ENCODE results near the gene JPT1.

DNA sequence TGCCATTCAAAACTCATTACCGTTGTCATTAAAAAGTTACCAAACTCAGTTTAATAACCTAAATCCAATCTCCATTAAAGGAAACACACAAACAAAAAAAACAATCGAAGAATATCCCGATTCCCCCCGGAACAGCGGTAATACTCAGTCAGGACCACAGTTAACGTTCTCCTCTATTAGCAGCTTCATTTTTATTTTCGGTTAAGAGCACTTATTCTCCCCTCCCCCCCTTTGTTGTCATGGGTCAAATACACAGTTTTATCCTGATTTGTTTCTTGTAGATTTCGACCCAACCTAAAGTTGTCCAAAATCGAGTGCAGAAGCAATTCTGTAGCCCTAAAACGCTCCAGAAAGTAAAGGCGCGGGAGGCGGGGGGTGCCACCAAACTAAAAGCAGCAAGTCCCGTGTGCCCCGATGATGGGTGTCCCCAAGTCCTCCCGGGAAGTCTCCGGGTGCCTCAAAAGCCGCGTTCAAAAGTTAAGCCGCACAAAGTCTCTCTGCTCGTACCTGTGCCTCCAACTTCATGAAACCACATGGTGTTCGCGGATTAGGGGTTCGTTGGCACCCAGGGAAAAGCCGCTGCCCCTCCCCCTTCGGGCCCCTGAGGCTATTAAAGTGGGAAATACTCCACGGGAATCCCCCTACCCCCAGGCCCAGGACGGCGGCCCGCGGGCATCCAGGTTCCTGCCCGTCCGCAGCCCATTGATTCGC is 27.5 kb upstream of the JPT1 start:
- TF ChIP-seq, protein P1, sequence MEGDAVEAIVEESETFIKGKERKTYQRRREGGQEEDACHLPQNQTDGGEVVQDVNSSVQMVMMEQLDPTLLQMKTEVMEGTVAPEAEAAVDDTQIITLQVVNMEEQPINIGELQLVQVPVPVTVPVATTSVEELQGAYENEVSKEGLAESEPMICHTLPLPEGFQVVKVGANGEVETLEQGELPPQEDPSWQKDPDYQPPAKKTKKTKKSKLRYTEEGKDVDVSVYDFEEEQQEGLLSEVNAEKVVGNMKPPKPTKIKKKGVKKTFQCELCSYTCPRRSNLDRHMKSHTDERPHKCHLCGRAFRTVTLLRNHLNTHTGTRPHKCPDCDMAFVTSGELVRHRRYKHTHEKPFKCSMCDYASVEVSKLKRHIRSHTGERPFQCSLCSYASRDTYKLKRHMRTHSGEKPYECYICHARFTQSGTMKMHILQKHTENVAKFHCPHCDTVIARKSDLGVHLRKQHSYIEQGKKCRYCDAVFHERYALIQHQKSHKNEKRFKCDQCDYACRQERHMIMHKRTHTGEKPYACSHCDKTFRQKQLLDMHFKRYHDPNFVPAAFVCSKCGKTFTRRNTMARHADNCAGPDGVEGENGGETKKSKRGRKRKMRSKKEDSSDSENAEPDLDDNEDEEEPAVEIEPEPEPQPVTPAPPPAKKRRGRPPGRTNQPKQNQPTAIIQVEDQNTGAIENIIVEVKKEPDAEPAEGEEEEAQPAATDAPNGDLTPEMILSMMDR (IDR thresholded peaks at IDR 0.05) = no peak
- no peak for TF ChIP-seq EP300 (IDR thresholded peaks at IDR 0.05)
